OCI-LY3 (cell line): ENCODE measurements around the gene RASL10A.

Experiments
- H2AFZ ChIP-seq: fragments of 200-600, 300-600 bp; shearing (Covaris generic); 2 replicates; pipeline ENCODE4 v1.6.0; 2014; ENCODE audit warnings: antibody characterized with exemption, low read depth, low read length
- H3K27ac ChIP-seq: fragments of 200-600, 300-600 bp; sonication (generic); 2 replicates; pipeline ENCODE4 v1.5.1; 2014; ENCODE audit warnings: mild to moderate bottlenecking, low read length, moderate library complexity, mixed read lengths
- H3K27me3 ChIP-seq: fragments of 200-600, 300-600 bp; sonication (generic); 2 replicates; pipeline ENCODE4 v1.6.1; 2014; ENCODE audit warnings: low read depth, low read length, mixed read lengths
- H3K36me3 ChIP-seq: fragments of 200-600, 300-600 bp; sonication (generic); replicated peaks from 2 replicates; pipeline ENCODE3; 2014; ENCODE audit warnings: low read depth, low read length, mixed read lengths
- H3K4me1 ChIP-seq: fragments of 300-600, 200-600 bp; sonication (generic); 2 replicates; pipeline ENCODE4 v1.6.1; 2014; ENCODE audit warnings: low read length, mixed read lengths
- H3K4me2 ChIP-seq: fragments of 200-600, 300-600 bp; sonication (generic); 2 replicates; pipeline ENCODE4 v1.6.1; 2014; ENCODE audit warnings: low read length, mixed read lengths
- H3K4me3 ChIP-seq: fragments of 300-600, 200-600 bp; sonication (generic); 2 replicates; pipeline ENCODE4 v1.5.1; 2014; ENCODE audit warnings: antibody characterized with exemption, mild to moderate bottlenecking, low read length, moderate library complexity
- H3K79me2 ChIP-seq: fragments of 300-600, 200-600 bp; shearing (Covaris generic); 2 replicates; pipeline ENCODE4 v1.6.1; 2014; ENCODE audit warnings: mild to moderate bottlenecking, low read length, mixed read lengths
- H3K9ac ChIP-seq: fragments of 300-600, 200-600 bp; shearing (Covaris generic); 2 replicates; pipeline ENCODE4 v1.6.0; 2014; ENCODE audit warnings: mild to moderate bottlenecking, low read length, moderate library complexity
- H3K9me3 ChIP-seq: fragments of 200-600, 300-600 bp; shearing (Covaris generic); 2 replicates; pipeline ENCODE4 v1.6.1; 2014; ENCODE audit warnings: low read length, mixed read lengths; ENCODE audit not compliant: insufficient read depth
- H4K20me1 ChIP-seq: fragments of 200-600, 300-600 bp; sonication (generic); 2 replicates; pipeline ENCODE4 v1.6.1; 2016; ENCODE audit warnings: low read length, mixed read lengths; ENCODE audit not compliant: insufficient read depth
- EZH2phosphoT487 ChIP-seq: fragments of 200-600 bp; shearing (Covaris generic); IDR thresholded peaks from 2 replicates; pipeline ENCODE4 v1.6.1; 2018; ENCODE audit warnings: antibody characterized with exemption, mixed run types, low read depth
- TF ChIP-seq, protein P1 (sequence below): fragments of 200-600, 300-600 bp; sonication (generic); IDR thresholded peaks from 2 replicates; pipeline ENCODE4 v1.5.1; 2014; ENCODE audit warnings: antibody characterized with exemption, low read length, low read depth

RASL10A gene

DNA sequence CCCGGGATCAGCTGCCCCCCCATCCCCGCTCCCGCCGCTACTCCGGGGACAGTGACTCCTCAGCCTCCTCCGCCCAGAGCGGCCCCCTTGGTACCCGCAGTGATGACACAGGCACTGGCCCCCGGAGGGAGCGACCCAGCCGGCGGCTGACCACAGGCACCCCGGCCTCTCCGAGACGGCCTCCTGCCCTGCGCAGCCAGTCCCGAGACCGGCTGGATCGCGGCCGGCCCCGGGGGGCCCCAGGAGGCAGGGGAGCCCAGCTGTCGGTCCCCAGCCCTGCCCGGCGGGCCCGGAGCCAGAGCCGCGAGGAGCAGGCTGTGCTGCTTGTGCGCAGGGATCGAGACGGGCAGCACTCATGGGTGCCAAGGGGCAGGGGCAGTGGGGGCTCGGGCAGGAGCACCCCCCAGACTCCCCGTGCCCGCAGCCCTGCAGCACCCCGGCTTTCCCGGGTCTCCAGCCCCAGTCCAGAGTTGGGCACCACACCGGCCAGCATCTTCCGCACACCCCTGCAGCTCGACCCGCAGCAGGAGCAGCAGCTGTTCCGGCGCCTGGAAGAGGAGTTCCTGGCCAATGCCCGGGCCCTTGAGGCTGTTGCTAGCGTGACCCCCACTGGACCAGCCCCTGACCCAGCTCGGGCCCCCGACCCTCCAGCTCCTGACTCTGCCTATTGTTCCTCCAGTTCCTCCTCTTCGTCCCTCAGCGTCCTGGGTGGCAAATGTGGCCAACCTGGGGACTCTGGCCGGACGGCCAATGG is 3.9 kb downstream of the RASL10A start:
- no peak overlapping the region for H3K27ac ChIP-seq
- no peaks in the 10 kb centered on the region for H3K79me2 ChIP-seq
- no peak for TF ChIP-seq EZH2phosphoT487
- no peak overlapping the region for H3K9ac ChIP-seq
- no peak overlapping the region for H3K4me2 ChIP-seq
- H2AFZ ChIP-seq, result no peak overlapping the region
- no peaks in the 10 kb centered on the region; the same call in 1 of the 2 replicates for H3K4me1 ChIP-seq
- H3K27me3 ChIP-seq, result peaks cover under 1% of the 10 kb centered on the region; the same call in 1 of the 2 replicates
- H3K36me3 ChIP-seq, result no peaks in the 10 kb centered on the region
- no peak overlapping the region for H3K4me3 ChIP-seq
- no peaks in the 10 kb centered on the region for H4K20me1 ChIP-seq
- H3K9me3 ChIP-seq, result no peaks in the 10 kb centered on the region

DNA sequence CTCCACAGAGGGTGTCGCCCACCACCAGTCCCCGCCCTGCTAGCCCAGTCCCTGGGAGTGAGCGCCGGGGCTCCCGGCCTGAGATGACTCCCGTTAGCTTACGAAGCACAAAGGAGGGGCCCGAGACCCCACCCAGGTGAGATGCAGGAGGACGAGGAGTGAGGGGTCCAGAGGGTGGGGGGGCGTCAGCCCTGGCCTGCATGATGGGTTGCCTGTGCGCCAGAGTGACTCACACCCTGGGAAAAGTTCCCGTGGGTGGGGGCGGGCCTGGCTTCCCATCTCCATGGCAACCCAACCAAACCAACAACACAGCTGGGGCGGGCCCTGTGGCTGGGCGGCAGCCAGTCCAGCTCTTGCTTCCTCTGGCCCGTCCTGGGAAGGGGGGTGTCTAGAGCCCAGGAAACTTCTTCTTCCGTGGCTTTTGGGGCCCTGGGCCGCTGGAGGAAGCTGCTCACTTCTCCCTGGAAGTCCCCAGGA is 4.6 kb downstream of the RASL10A start:
- H3K4me2 ChIP-seq, result no peak overlapping the region
- H3K79me2 ChIP-seq, result no peaks in the 10 kb centered on the region
- H2AFZ ChIP-seq, result no peak overlapping the region
- peaks cover 5% of the 10 kb centered on the region; the same call in 1 of the 2 replicates for H3K27me3 ChIP-seq
- no peaks in the 10 kb centered on the region for H4K20me1 ChIP-seq
- peaks cover 4% of the 10 kb centered on the region; the same call in 1 of the 2 replicates for H3K4me1 ChIP-seq
- no peak overlapping the region for H3K9ac ChIP-seq
- TF ChIP-seq EZH2phosphoT487, result no peak
- TF ChIP-seq, protein P1, sequence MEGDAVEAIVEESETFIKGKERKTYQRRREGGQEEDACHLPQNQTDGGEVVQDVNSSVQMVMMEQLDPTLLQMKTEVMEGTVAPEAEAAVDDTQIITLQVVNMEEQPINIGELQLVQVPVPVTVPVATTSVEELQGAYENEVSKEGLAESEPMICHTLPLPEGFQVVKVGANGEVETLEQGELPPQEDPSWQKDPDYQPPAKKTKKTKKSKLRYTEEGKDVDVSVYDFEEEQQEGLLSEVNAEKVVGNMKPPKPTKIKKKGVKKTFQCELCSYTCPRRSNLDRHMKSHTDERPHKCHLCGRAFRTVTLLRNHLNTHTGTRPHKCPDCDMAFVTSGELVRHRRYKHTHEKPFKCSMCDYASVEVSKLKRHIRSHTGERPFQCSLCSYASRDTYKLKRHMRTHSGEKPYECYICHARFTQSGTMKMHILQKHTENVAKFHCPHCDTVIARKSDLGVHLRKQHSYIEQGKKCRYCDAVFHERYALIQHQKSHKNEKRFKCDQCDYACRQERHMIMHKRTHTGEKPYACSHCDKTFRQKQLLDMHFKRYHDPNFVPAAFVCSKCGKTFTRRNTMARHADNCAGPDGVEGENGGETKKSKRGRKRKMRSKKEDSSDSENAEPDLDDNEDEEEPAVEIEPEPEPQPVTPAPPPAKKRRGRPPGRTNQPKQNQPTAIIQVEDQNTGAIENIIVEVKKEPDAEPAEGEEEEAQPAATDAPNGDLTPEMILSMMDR, result no peak
- no peaks in the 10 kb centered on the region for H3K36me3 ChIP-seq
- H3K9me3 ChIP-seq, result no peaks in the 10 kb centered on the region
- no peak overlapping the region for H3K27ac ChIP-seq
- H3K4me3 ChIP-seq, result no peak overlapping the region

DNA sequence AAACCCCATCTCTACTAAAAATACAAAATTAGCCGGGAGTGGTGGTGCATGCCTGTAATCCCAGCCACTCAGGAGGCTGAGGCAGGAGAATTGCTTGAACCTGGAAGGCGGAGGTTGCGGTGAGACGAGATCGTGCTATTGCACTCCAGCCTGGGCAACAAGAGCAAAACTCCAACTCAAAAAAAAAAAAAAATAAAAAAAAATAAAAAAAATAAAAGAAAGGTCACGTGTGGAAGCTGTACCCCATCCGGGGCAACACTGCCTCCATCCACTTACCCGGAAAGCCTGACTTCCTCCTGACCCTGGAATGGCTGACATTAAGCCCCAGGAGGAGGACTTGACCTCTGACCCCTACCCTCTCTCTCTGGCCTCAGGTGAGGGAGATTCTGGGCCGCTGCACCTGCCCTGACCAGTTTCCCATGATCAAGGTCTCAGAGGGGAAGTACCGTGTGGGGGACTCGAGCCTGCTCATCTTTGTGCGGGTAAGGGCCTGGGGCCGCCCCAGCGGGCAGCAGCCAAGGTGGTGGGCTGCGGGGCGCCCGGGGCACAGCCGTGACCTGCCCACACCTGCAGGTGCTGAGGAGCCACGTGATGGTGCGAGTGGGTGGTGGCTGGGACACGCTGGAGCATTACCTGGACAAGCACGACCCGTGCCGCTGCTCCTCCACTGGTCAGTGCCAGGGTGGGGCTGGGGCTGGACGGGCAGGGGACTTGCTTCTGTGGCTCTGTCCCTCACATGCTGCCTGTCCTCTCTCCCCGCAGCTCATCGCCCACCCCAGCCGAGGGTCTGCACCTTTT is 5.2 kb downstream of the RASL10A start:
- TF ChIP-seq EZH2phosphoT487, result no peak
- TF ChIP-seq, protein P1, result no peak
- Histone ChIP-seq H3K79me2 (no peaks in the 10 kb centered on the region), H3K27ac (no peak overlapping the region), H3K9me3 (no peaks in the 10 kb centered on the region), H3K9ac (no peak overlapping the region), H4K20me1 (no peaks in the 10 kb centered on the region), H2AFZ (no peak overlapping the region), H3K4me1 (peaks cover 4% of the 10 kb centered on the region; the same call in 1 of the 2 replicates), H3K4me3 (no peak overlapping the region), H3K36me3 (no peaks in the 10 kb centered on the region), H3K27me3 (peaks cover 5% of the 10 kb centered on the region; the same call in 1 of the 2 replicates), H3K4me2 (no peak overlapping the region)

DNA sequence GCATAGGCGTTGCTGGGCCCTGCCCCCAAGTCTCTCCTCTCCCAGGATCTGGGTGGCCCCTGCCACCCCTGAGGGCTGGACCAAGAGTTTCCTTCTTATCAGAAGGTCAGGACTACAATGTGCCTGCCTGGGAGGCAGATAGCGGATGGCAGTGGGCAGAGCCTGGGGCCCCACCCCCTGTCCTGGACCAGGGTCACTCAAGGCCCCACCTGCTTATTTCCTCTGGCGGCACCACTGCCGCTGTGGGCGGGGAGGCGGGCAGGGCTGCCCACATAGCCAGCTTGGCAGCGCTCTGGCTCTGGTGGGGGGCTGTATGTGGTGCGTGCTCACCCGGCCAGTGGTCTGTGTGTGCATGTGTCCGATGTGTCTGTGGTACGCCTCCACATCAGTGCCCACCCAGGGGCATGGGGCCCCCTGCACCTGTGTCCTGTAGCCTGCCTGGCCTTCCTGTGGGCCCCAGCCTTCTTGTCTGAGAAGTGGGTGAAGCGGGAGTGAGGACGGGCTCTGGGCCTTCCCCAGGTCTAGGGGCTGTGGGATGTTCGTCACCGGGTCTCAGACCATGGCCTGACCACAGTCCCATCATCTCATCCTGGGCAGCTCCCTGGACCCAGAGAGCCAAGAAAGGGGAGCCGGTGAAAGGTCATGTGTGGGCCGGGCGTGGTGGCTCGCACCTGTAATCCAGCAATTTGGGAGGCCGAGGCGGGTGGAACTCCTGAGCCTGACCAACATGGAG is 6.0 kb downstream of the RASL10A start:
- H3K27ac ChIP-seq, result no peak overlapping the region
- H3K9ac ChIP-seq, result no peak overlapping the region
- peaks cover 4% of the 10 kb centered on the region; the same call in 1 of the 2 replicates for H3K4me1 ChIP-seq
- H3K9me3 ChIP-seq, result no peaks in the 10 kb centered on the region
- H2AFZ ChIP-seq, result no peak overlapping the region
- no peaks in the 10 kb centered on the region for H3K79me2 ChIP-seq
- no peak overlapping the region for H3K4me3 ChIP-seq
- H4K20me1 ChIP-seq, result no peaks in the 10 kb centered on the region
- H3K4me2 ChIP-seq, result no peak overlapping the region
- TF ChIP-seq EZH2phosphoT487, result no peak
- TF ChIP-seq, protein P1, result no peak
- no peaks in the 10 kb centered on the region for H3K36me3 ChIP-seq
- peaks cover 5% of the 10 kb centered on the region; the same call in 1 of the 2 replicates for H3K27me3 ChIP-seq
